DMS53 treated with DMSO at 0.1 percent for 48 hours (cell line): ENCODE results near the gene PSMA6.
"Not testable (repeated sequence)": the region's sequence is repeated elsewhere in the genome, so short reads cannot be mapped to it uniquely, and the experiment has no call there.

Experiments used
- DNase-seq: peaks from one replicate; lab custom pipeline; 2025; ENCODE audit not compliant: unreplicated experiment; lab: John Stamatoyannopoulos, UW

PSMA6 gene

GRCh38 chr14:35284506-35284905 lies 7.7 kb upstream of the PSMA6 start:
- DNase-seq: no peak

- no peak for DNase-seq
Observed at GRCh38 chr14:35285168-35286002, 6.8 kb upstream of the PSMA6 start.

GRCh38 chr14:35286003-35286600 lies 6.1 kb upstream of the PSMA6 start:
- no peak for DNase-seq

GRCh38 chr14:35286707-35287106 lies 5.5 kb upstream of the PSMA6 start:
- no peak for DNase-seq

- no peak for DNase-seq
Observed at GRCh38 chr14:35287431-35288013, 4.7 kb upstream of the PSMA6 start.

- DNase-seq: no peak
Observed at GRCh38 chr14:35289623-35290022, 2.6 kb upstream of the PSMA6 start.

GRCh38 chr14:35292770-35293561 lies 784 bp downstream of the PSMA6 start:
- DNase-seq: no peak

GRCh38 chr14:35295845-35296161 lies 3.6 kb downstream of the PSMA6 start:
- DNase-seq: no peak

GRCh38 chr14:35296545-35296944 lies 4.4 kb downstream of the PSMA6 start:
- no peak for DNase-seq

- no peak for DNase-seq
Observed at GRCh38 chr14:35297706-35298105, 5.5 kb downstream of the PSMA6 start.

GRCh38 chr14:35298351-35298750 lies 6.2 kb downstream of the PSMA6 start:
- no peak for DNase-seq

GRCh38 chr14:35299708-35300107 lies 7.5 kb downstream of the PSMA6 start:
- DNase-seq: no peak

- no peak for DNase-seq
Observed at GRCh38 chr14:35300228-35300627, 8.0 kb downstream of the PSMA6 start.

GRCh38 chr14:35301334-35301733 lies 9.2 kb downstream of the PSMA6 start:
- not testable (repeated sequence) for DNase-seq

GRCh38 chr14:35301735-35302528 lies 9.8 kb downstream of the PSMA6 start:
- DNase-seq: no peak

GRCh38 chr14:35303149-35303935 lies 11.2 kb downstream of the PSMA6 start:
- no peak for DNase-seq

- no peak for DNase-seq
Observed at GRCh38 chr14:35304812-35305462, 12.8 kb downstream of the PSMA6 start.

GRCh38 chr14:35305633-35306032 lies 13.5 kb downstream of the PSMA6 start:
- DNase-seq: no peak

GRCh38 chr14:35306114-35306513 lies 13.9 kb downstream of the PSMA6 start:
- no peak for DNase-seq

GRCh38 chr14:35317820-35318219 lies 25.6 kb downstream of the PSMA6 start:
- no peak for DNase-seq
